Adrenal gland (tissue), 12 donors: ENCODE measurements around the gene LSM7. TPM values are rescaled to one million over a fixed set of nuclear protein-coding genes. Genes with fewer than 3 reads are reported as not detected.

ENCODE experiments used
- DNase-seq, 7 donors: peaks; one replicate each; pipeline ENCODE4 v3.0.0-alpha.2; 2019 to 2020
- H3K27ac ChIP-seq, 5 donors: fragments of 200-600 bp; sonication (generic) in 4 of 5; 1 replicate in 3 of 5; 2 replicates in 2 of 5; pipeline versions ENCODE4 v1.5.1 to v1.8.0; 2016 to 2020; ENCODE audit warnings: mild to moderate bottlenecking in 1 of 5
- H3K27me3 ChIP-seq: fragments of 200-600 bp; 2 replicates; pipeline ENCODE4 v1.8.0; 2021
- H3K36me3 ChIP-seq, 2 donors: fragments of 200-600 bp; replicated peaks in 1 of 2; 1 replicate in 1 of 2; 2 replicates in 1 of 2; pipeline versions ENCODE4 v1.5.1 to v1.8.0; 2018 to 2022
- H3K4me1 ChIP-seq, 2 donors: fragments of 200-600 bp; replicated peaks in 1 of 2; 1 replicate in 1 of 2; 2 replicates in 1 of 2; pipeline versions ENCODE4 v1.5.1 to v1.8.0; 2018 to 2021
- H3K4me3 ChIP-seq, 4 donors: fragments of 200-600 bp; sonication (generic) in 3 of 4; one replicate each; pipeline ENCODE4 v1.5.1; 2016 to 2018
- H3K9me3 ChIP-seq, 3 donors: fragments of 200-600 bp; sonication (generic) in 1 of 3; replicated peaks in 1 of 3; 1 replicate in 2 of 3; 2 replicates in 1 of 3; pipeline versions ENCODE4 v1.5.1 to v1.8.0; 2016 to 2021
- POLR2A ChIP-seq, 2 donors: fragments of 450-650 bp; IDR thresholded peaks; one replicate each; pipeline ENCODE4 v1.6.1; 2017; ENCODE audit warnings: antibody characterized with exemption in 2 of 2, mild to moderate bottlenecking in 2 of 2, moderate library complexity in 1 of 2
- WGBS, 4 donors: extraction: QIAGEN DNeasy Blood & Tissue Kit in 2 of 4; methylation state at CpG; one replicate each; pipeline versions ENCODE4 v1.1.5 to v1.1.7; 2013 to 2017; 5-methylcytosine and 5-hydroxymethylcytosine counted together
- intact Hi-C, 2 donors: fragments of 100-400 bp; cut with DNase I; formaldehyde crosslinking; loops; one replicate each; pipeline versions ENCODE4 v1.14.1 to v1.15.0; 2022 to 2023
- polyA plus RNA-seq, 3 donors: library from polyadenylated mRNA; stranded (reverse); fragments of 200-250 nt in 2 of 3; fragments of 350-450 nt in 1 of 3; fragmentation: Illumina TruSeq in 1 of 3; extraction: RNeasy Lipid Tissue Mini Kit (QIAGEN cat#74804) in 1 of 3; gene quantifications; one replicate each; pipeline ENCODE4 v1.2.3, GENCODE V29; 2013 to 2014
- total RNA-seq, 9 donors: library from RNA; depleted of rRNA in 4 of 9; stranded (reverse); fragments of >200 nt in 4 of 9; fragments of 120-200 nt in 1 of 9; fragmentation: NEBNext Ultra II Directional in 1 of 9; extraction: Animal tissue kit (Norgen Biotek cat#: 25700) in 1 of 9; gene quantifications; one replicate each; pipeline versions ENCODE4 v1.1.0 to v1.2.4, GENCODE V29; 2013 to 2023
- TF ChIP-seq, protein P1 (sequence below), 6 experiments: fragments of 450-650 bp in 4 of 6; fragments of 200-600 bp in 2 of 6; sonication (generic) in 1 of 6; IDR thresholded peaks; 1 replicate in 5 of 6; 2 replicates in 1 of 6; pipeline versions ENCODE4 v1.5.1 to v1.8.0; 2016 to 2021; ENCODE audit warnings: antibody characterized with exemption in 6 of 6, mild to moderate bottlenecking in 2 of 6, moderate library complexity in 1 of 6
- donor health status: healthy with polysubstance abuse.
- donor health status: Bipolar disorder and iron deficiency.
- donor health status: DM: yes; HTN: yes; CAD: no.
- donor health status: DM: no; HTN: no; CAD: no.
- donor health status: DM: no; HTN: no; CAD: no.
- donor health status: DM: yes; HTN: yes; CAD: no.

The LSM7 gene
- total and polyA plus RNA-seq, 12 donors = 24.1 to 355 (median 78.1) TPM

DNA sequence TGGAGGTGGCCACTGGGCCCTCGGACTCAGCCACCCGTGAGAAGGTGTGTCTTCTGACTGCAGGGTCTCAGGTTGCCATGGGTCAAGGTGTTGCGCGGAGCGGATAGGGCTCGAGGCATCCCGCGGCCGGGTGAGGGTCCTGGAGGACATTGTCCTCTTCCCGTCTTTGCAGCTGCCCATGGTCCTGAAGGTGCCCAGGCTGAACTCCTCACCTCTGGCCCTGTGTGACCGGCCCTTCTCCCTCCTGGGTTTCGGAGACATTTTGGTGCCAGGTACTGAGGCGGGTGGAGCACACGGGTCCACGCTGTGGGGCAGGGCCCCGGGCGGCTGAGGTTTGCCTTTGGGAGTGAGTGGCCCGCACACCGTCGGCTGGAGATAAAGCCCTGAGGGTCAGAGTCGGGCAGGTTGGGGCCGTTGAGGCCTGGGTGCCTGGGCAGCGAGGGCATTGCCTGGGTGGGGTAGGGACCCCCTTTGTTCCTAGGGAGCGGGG, 16.0 kb upstream of the LSM7 start:
- 90 to 94% (median 94%) methylated on average over 4 to 24 of the region's 24 CpGs for WGBS, 4 donors
- Histone ChIP-seq H3K4me1 (no peaks in the 10 kb centered on the region), H3K4me3 (no peak overlapping the region), H3K9me3 (no peaks in the 10 kb centered on the region), H3K27me3 (no peaks in the 10 kb centered on the region), H3K27ac (no peak overlapping the region), H3K36me3 (peaks cover 0 to 18% of the 10 kb centered on the region in 2 donors)
- intact Hi-C loops = no loop called here
- no peak for DNase-seq
- no peak for TF ChIP-seq POLR2A (IDR thresholded peaks at IDR 0.05)
- TF ChIP-seq, protein P1, sequence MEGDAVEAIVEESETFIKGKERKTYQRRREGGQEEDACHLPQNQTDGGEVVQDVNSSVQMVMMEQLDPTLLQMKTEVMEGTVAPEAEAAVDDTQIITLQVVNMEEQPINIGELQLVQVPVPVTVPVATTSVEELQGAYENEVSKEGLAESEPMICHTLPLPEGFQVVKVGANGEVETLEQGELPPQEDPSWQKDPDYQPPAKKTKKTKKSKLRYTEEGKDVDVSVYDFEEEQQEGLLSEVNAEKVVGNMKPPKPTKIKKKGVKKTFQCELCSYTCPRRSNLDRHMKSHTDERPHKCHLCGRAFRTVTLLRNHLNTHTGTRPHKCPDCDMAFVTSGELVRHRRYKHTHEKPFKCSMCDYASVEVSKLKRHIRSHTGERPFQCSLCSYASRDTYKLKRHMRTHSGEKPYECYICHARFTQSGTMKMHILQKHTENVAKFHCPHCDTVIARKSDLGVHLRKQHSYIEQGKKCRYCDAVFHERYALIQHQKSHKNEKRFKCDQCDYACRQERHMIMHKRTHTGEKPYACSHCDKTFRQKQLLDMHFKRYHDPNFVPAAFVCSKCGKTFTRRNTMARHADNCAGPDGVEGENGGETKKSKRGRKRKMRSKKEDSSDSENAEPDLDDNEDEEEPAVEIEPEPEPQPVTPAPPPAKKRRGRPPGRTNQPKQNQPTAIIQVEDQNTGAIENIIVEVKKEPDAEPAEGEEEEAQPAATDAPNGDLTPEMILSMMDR (IDR thresholded peaks at IDR 0.05) = no peak

DNA sequence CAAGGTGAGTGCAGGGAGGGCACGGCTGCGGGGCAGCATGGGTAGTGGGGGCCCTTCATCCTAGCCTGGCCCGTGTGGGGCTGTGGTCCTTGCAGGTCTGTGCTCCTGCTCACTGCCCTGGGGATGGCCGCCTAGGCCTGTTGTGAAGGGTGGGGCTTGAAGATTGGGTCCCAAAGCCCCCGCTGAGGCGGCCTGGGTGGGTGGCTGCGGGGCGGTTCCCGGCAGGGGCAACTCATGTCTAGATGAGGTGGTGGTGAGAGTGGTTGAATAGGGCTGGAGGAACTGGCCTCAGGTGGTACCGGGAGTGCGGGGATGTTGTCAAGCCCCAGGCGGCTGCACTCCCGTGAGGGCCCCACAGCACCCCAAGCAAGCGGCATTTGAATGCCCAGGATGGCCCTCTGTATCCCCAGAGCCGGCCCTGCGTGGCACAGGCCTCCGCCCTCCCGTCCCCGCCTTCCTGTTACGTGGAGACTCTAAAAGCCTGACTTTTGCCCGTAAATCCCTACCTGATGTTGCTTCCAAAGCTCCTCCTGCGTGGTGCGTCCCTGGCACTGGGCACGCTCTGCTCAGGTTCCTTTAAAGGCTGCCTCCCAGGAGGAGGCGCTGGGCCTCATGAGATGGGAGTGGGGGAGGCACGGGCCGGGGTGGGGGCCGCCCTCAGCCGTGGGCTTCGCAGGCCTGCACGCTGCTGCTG, 15.1 kb upstream of the LSM7 start:
- TF ChIP-seq, protein P1 (IDR thresholded peaks at IDR 0.05) = no peak
- TF ChIP-seq POLR2A (IDR thresholded peaks at IDR 0.05) = no peak
- no peaks in the 10 kb centered on the region for H3K27me3 ChIP-seq
- H3K27ac ChIP-seq = no peak overlapping the region
- H3K36me3 ChIP-seq = peaks cover 0 to 22% of the 10 kb centered on the region in 2 donors
- H3K9me3 ChIP-seq = no peaks in the 10 kb centered on the region
- no peak for DNase-seq
- no peak overlapping the region for H3K4me3 ChIP-seq
- intact Hi-C loops = no loop called here
- 91 to 95% (median 94%) methylated on average over 20 to 31 of the region's 31 CpGs for WGBS, 4 donors
- H3K4me1 ChIP-seq = no peaks in the 10 kb centered on the region

DNA sequence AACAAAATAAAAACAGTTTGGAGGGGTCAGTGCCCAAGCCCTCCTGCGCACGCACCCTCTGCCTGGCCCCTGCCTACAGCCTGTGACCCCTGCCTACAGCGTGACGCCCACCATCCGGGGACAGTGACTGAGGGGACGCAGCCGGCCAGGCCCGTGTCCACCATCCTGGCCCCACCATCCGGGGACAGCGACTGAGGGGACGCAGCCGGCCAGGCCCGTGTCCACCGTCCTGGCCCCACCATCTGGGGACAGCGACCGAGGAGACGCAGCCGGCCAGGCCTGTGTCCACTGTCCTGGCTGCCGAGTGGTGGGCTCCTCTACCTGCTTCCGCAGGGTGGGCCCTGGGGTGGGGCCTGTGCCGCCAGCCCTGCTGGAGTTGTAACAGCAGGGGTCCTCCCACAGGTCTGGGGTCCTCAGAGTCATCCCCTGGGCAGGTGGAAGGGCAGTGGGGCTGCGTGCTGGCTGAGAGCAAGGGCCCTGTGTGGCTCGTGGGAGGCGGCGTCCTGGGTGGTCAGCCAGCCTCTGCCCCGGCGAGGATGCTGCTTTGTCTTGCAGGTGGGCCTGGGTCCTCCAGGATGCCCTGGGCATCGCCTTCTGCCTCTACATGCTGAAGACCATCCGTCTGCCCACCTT, 14.4 kb upstream of the LSM7 start:
- DNase-seq = no peak
- TF ChIP-seq, protein P1 (IDR thresholded peaks at IDR 0.05) = no peak
- no peak for TF ChIP-seq POLR2A (IDR thresholded peaks at IDR 0.05)
- Histone ChIP-seq H3K9me3 (no peaks in the 10 kb centered on the region), H3K4me1 (no peaks in the 10 kb centered on the region), H3K36me3 (peaks cover 0 to 22% of the 10 kb centered on the region in 2 donors), H3K27ac (no peak overlapping the region), H3K27me3 (no peaks in the 10 kb centered on the region), H3K4me3 (no peak overlapping the region)
- whole genome bisulfite sequencing, 4 donors = 93 to 98% (median 97%) methylated on average over 22 to 29 of the region's 29 CpGs; no CpG with 5 or more reads in 1 of the 4 donors
- intact Hi-C loops = no loop called here

DNA sequence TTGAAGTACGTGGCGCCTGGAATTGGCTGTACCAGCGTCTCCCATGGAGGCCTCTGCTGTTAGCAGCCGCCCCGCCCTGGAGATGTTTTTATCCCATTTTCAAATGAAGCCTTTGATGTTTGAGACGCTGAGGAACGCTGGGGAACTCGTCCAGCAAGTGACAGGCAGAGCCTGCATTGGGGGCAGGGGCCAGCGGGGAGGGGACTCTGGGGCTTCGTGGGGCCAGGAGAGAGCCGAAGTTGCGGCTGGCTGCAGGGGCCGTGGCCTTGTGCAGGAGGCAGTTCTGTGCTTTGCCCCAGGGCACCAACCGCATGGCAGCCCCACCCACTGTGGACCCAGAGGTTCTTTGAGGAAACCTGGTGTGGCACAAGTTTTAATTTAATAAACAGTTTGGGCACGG, 13.6 kb upstream of the LSM7 start:
- DNase-seq = no peak
- no peak for TF ChIP-seq POLR2A (IDR thresholded peaks at IDR 0.05)
- TF ChIP-seq, protein P1 (IDR thresholded peaks at IDR 0.05) = no peak
- Histone ChIP-seq H3K36me3 (peaks cover 0 to 22% of the 10 kb centered on the region in 2 donors), H3K9me3 (no peaks in the 10 kb centered on the region), H3K27me3 (no peaks in the 10 kb centered on the region), H3K4me3 (no peak overlapping the region), H3K4me1 (no peaks in the 10 kb centered on the region), H3K27ac (no peak overlapping the region)
- intact Hi-C loops = no loop called here
- 89 to 99% (median 90%) methylated on average over 10 to 15 of the region's 15 CpGs for WGBS, 4 donors
